HCT116 (cell line): ENCODE results near the gene LRSAM1. TPM values are rescaled to one million over a fixed set of nuclear protein-coding genes. Genes with fewer than 3 reads are reported as not detected.

Experiments used
- ATAC-seq: fragments of 200-7000 bp; cut with Tn5 transposase; 2 replicates; pipeline ENCODE4 v1.9.1; 2020; ENCODE audit warnings: mild to moderate bottlenecking, moderate library complexity
- BruUV-seq: library from RNA; stranded (reverse); fragments of 400-500 nt; replicated peaks from 2 replicates; lab custom pipeline; 2021; lab: Mats Ljungman, UMichigan
- CTCF ChIA-PET: fragments of 300-600 bp; sonication (Branson Sonifier 250); formaldehyde crosslinking; loops from one replicate; lab custom pipeline; 2021; ENCODE audit warnings: antibody characterized with exemption; lab: Charles Lee
- POLR2A ChIA-PET: fragments of 300-600, 350-600 bp; sonication (Branson Sonifier 250); formaldehyde crosslinking; loops from one replicate; lab custom pipeline; 2021; ENCODE audit warnings: antibody characterized with exemption; lab: Charles Lee
- RAD21 ChIA-PET, 2 experiments: fragments of 300-600 bp; sonication (Branson Sonifier 250); formaldehyde crosslinking; loops; one replicate each; lab custom pipeline; 2023; ENCODE audit warnings: low total read pairs in 2 of 2; ENCODE audit not compliant: uncharacterized antibody in 2 of 2, unreplicated experiment in 2 of 2, low non-redundant PET in 1 of 2; lab: Charles Lee
- DNase-seq: peaks from one replicate; pipeline ENCODE4 v3.0.0-alpha.2; 2010; ENCODE audit warnings: low read depth, low spot score
- H2AFZ ChIP-seq: fragments of 200-600 bp; shearing (Covaris generic), sonication (generic); 2 replicates; pipeline ENCODE4 v1.6.1; 2017; ENCODE audit warnings: low read depth, mixed run types, mixed read lengths, antibody characterized with exemption, low read length; ENCODE audit not compliant: poor library complexity, severe bottlenecking
- H3K27ac ChIP-seq: 2 replicates; pipeline ENCODE4 v1.5.1; 2012; ENCODE audit warnings: low read depth, low read length
- H3K27me3 ChIP-seq: fragments of 200-600 bp; sonication (generic); 2 replicates; pipeline ENCODE4 v1.6.1; 2016; ENCODE audit warnings: mixed run types, low read length, mixed read lengths; ENCODE audit not compliant: insufficient read depth
- H3K36me3 ChIP-seq, 2 experiments: fragments of 200-500 bp in 1 of 2; fragments of 200-600 bp in 1 of 2; sonication (Bioruptor generic) in 1 of 2; sonication (generic) in 1 of 2; 2 replicates each; pipeline versions ENCODE4 v1.5.1 to v1.6.1; 2014 to 2016; ENCODE audit warnings: low read length in 2 of 2, inconsistent platforms in 1 of 2, mixed read lengths in 1 of 2, mixed run types in 1 of 2; ENCODE audit not compliant: insufficient read depth in 2 of 2, control insufficient read depth in 1 of 2
- H3K4me1 ChIP-seq, 2 experiments: fragments of 200-600 bp in 1 of 2; sonication (generic) in 1 of 2; 2 replicates each; pipeline versions ENCODE4 v1.5.1 to v1.6.1; 2012 to 2017; ENCODE audit warnings: low read length in 2 of 2, inconsistent platforms in 1 of 2, mild to moderate bottlenecking in 1 of 2, mixed read lengths in 1 of 2, mixed run types in 1 of 2, moderate library complexity in 1 of 2; ENCODE audit not compliant: insufficient read depth in 2 of 2, control insufficient read depth in 1 of 2
- H3K4me2 ChIP-seq: fragments of 200-600 bp; sonication (generic); 2 replicates; pipeline ENCODE4 v1.6.1; 2017; ENCODE audit warnings: mixed run types, low read length, mixed read lengths
- H3K4me3 ChIP-seq, 2 experiments: fragments of 200-600 bp in 1 of 2; sonication (generic) in 1 of 2; replicated peaks in 1 of 2; 2 replicates each; pipeline ENCODE4 v1.5.1; 2011 to 2016; ENCODE audit warnings: low read length in 2 of 2, control low read depth in 1 of 2, low read depth in 1 of 2, mild to moderate bottlenecking in 1 of 2, mixed read lengths in 1 of 2, mixed run types in 1 of 2
- H3K79me2 ChIP-seq: fragments of 200-600 bp; sonication (generic); 2 replicates; pipeline ENCODE4 v1.6.1; 2017; ENCODE audit warnings: mild to moderate bottlenecking, mixed run types, low read length, moderate library complexity, mixed read lengths; ENCODE audit not compliant: insufficient read depth
- H3K9ac ChIP-seq: fragments of 200-600 bp; sonication (generic); 2 replicates; pipeline ENCODE4 v1.6.1; 2016; ENCODE audit warnings: low read length, mixed read lengths
- H3K9me2 ChIP-seq: fragments of 200-600 bp; sonication (generic), shearing (Covaris generic); 2 replicates; pipeline ENCODE4 v1.6.1; 2017; ENCODE audit warnings: mixed run types, mild to moderate bottlenecking, moderate library complexity; ENCODE audit not compliant: insufficient read depth
- H3K9me3 ChIP-seq, 2 experiments: fragments of 200-500 bp in 1 of 2; fragments of 200-600 bp in 1 of 2; sonication (Bioruptor generic) in 1 of 2; sonication (generic) in 1 of 2; 2 replicates each; pipeline ENCODE4 v1.6.1; 2014 to 2017; ENCODE audit warnings: low read length in 2 of 2, mixed read lengths in 2 of 2, inconsistent platforms in 1 of 2, low read depth in 1 of 2, mild to moderate bottlenecking in 1 of 2, mixed run types in 1 of 2, moderate library complexity in 1 of 2; ENCODE audit not compliant: control insufficient read depth in 1 of 2, insufficient read depth in 1 of 2
- H4K20me1 ChIP-seq: fragments of 200-600 bp; sonication (generic), shearing (Covaris generic); 2 replicates; pipeline ENCODE4 v1.6.1; 2017; ENCODE audit warnings: mixed run types, mild to moderate bottlenecking, moderate library complexity; ENCODE audit not compliant: insufficient read depth
- ATF3 ChIP-seq: IDR thresholded peaks from 2 replicates; pipeline ENCODE4 v1.6.1; 2012
- CEBPB ChIP-seq: IDR thresholded peaks from 2 replicates; pipeline ENCODE4 v1.6.1; 2012; ENCODE audit warnings: low read depth
- ELF1 ChIP-seq: IDR thresholded peaks from 2 replicates; pipeline ENCODE4 v1.6.1; 2012; ENCODE audit warnings: low read depth, borderline replicate concordance
- EZH2phosphoT487 ChIP-seq: fragments of 200-600 bp; IDR thresholded peaks from 2 replicates; pipeline ENCODE4 v1.6.1; 2018; ENCODE audit warnings: antibody characterized with exemption, borderline replicate concordance
- FOSL1 ChIP-seq: IDR thresholded peaks from 2 replicates; pipeline ENCODE4 v1.6.1; 2012; ENCODE audit warnings: low read depth
- JUND ChIP-seq: IDR thresholded peaks from 2 replicates; pipeline ENCODE4 v1.6.1; 2012
- POLR2A ChIP-seq: IDR thresholded peaks from 2 replicates; pipeline ENCODE4 v1.7.0; 2011; ENCODE audit warnings: borderline replicate concordance; ENCODE audit not compliant: insufficient read depth, insufficient read length; ENCODE audit errors: extremely low read depth
- RAD21 ChIP-seq: IDR thresholded peaks from 2 replicates; pipeline ENCODE4 v1.6.1; 2012; ENCODE audit warnings: low read depth, mild to moderate bottlenecking
- SP1 ChIP-seq: IDR thresholded peaks from 2 replicates; pipeline ENCODE4 v1.6.1; 2012; ENCODE audit warnings: low read depth
- ZBTB33 ChIP-seq: IDR thresholded peaks from 2 replicates; pipeline ENCODE4 v1.6.1; 2011; ENCODE audit warnings: mild to moderate bottlenecking, low read length, moderate library complexity; ENCODE audit not compliant: insufficient replicate concordance; ENCODE audit errors: extremely low read depth
- intact Hi-C: fragments of 100-400 bp; cut with micrococcal nuclease; formaldehyde crosslinking; loops from 2 replicates; pipeline ENCODE4 v1.10.0; 2022
- total RNA-seq: library from RNA; stranded (reverse); gene quantifications from one replicate; pipeline ENCODE4 v1.2.1, GENCODE V29; 2021; ENCODE audit not compliant: unreplicated experiment
- TF ChIP-seq, protein P1 (sequence below), 3 experiments: fragments of 200-600 bp in 1 of 3; sonication (generic) in 1 of 3; IDR thresholded peaks in 2 of 3; conservative IDR thresholded peaks in 1 of 3; 2 replicates each; pipeline ENCODE4 v1.5.1; 2012 to 2017; ENCODE audit warnings: low read depth in 2 of 3, low read length in 2 of 3, antibody characterized with exemption in 1 of 3, borderline replicate concordance in 1 of 3, control low read depth in 1 of 3, mild to moderate bottlenecking in 1 of 3, mixed read lengths in 1 of 3, mixed run types in 1 of 3, moderate library complexity in 1 of 3; ENCODE audit not compliant: insufficient read depth in 1 of 3
- TF ChIP-seq, protein P2 (sequence below): IDR thresholded peaks from 2 replicates; pipeline ENCODE4 v1.6.1; 2012; ENCODE audit warnings: low read depth

LRSAM1 gene
- total RNA-seq, 1 experiment from 2014 or later, result 25.9 TPM

DNA sequence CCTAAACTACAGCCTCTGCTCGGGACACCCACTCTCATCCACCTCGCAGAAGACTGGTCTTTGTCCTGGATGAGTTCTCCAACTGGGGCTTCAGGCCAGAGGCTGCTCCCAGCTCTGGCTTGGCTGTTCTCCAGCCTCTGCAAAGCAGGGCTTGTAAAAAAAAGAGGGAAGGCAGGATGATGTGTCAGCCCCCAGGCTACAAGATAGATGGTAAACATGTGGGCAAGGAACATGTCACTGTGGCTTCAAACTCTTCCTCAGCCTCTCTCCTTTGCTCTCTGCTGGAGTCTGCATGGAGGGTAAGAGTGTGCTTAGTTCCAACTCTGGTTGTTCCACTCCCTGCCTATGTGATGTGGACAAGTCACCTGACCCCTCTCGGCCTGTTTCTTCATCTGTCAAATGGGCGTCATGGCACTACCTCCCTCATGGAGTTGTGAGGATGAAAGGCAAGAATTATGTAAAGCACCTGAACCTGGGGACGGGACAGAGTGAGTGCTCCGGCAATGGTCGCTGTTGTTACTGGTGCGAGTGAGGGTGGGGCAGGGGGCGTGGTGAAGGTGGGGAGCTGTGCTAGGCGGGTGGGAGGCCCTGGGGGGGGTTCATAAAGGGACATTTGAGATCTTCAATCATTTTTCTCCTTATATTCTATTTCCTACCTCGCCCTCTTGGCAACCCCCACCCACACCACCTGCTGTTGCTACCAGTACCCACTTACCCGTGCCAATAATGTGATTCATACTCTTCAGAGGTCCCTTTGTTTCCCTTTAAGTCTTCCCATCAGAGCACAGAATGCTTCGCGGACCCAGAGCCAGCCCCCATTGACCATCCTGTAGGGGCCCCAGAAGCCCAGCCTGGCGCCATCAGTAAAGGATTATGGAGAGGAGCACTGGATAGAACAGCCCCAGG, 33.9 kb upstream of the LRSAM1 start (continued):
- TF ChIP-seq EZH2phosphoT487, result no peak
- TF ChIP-seq ELF1, result no peak
- TF ChIP-seq FOSL1, result no peak
- TF ChIP-seq ATF3, result no peak
- TF ChIP-seq ZBTB33, result no peak
- no peak for TF ChIP-seq JUND
- TF ChIP-seq RAD21, result no peak
- no peak for TF ChIP-seq CEBPB
- no peak for TF ChIP-seq SP1
- TF ChIP-seq, all 23 proteins: peak for 0

DNA sequence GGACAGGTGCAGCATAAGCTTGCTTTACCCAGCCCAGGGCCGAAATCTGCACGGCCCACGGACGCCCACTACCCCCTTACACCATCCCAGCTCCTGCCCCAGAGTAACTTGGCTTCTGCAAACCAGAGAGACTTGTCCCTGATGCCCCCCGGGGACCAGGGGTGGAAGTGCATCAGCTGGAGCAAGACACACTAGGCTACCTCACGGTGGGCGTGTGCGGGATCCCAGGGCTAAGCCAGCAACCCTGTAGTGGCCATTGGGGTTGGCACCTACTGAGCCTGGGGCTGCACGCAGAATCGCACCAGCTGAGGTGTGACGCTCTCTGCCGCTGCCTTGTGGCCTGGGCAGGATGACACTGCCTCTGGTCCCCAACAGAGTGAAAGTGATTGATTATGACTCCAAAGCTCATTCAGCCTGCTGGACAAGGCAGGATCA, 33.3 kb upstream of the LRSAM1 start:
- no peaks in the 10 kb centered on the region for H4K20me1 ChIP-seq
- no peak overlapping the region for H3K9ac ChIP-seq
- no peak overlapping the region for H2AFZ ChIP-seq
- no peak for TF ChIP-seq ZBTB33
- TF ChIP-seq, protein P1, sequence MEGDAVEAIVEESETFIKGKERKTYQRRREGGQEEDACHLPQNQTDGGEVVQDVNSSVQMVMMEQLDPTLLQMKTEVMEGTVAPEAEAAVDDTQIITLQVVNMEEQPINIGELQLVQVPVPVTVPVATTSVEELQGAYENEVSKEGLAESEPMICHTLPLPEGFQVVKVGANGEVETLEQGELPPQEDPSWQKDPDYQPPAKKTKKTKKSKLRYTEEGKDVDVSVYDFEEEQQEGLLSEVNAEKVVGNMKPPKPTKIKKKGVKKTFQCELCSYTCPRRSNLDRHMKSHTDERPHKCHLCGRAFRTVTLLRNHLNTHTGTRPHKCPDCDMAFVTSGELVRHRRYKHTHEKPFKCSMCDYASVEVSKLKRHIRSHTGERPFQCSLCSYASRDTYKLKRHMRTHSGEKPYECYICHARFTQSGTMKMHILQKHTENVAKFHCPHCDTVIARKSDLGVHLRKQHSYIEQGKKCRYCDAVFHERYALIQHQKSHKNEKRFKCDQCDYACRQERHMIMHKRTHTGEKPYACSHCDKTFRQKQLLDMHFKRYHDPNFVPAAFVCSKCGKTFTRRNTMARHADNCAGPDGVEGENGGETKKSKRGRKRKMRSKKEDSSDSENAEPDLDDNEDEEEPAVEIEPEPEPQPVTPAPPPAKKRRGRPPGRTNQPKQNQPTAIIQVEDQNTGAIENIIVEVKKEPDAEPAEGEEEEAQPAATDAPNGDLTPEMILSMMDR (IDR thresholded peaks at IDR 0.05 in 2 of 3, conservative IDR thresholded peaks at IDR 0.05 in 1 of 3; ENCODE audit: borderline replicate concordance in 1 of 3, insufficient read depth in 1 of 3, low read depth in 2 of 3, low read length in 2 of 3), result peak; percentile 34 to 49 (median 36); a peak in 5 of 6 replicates
- TF ChIP-seq POLR2A, result no peak
- TF ChIP-seq, protein P2, sequence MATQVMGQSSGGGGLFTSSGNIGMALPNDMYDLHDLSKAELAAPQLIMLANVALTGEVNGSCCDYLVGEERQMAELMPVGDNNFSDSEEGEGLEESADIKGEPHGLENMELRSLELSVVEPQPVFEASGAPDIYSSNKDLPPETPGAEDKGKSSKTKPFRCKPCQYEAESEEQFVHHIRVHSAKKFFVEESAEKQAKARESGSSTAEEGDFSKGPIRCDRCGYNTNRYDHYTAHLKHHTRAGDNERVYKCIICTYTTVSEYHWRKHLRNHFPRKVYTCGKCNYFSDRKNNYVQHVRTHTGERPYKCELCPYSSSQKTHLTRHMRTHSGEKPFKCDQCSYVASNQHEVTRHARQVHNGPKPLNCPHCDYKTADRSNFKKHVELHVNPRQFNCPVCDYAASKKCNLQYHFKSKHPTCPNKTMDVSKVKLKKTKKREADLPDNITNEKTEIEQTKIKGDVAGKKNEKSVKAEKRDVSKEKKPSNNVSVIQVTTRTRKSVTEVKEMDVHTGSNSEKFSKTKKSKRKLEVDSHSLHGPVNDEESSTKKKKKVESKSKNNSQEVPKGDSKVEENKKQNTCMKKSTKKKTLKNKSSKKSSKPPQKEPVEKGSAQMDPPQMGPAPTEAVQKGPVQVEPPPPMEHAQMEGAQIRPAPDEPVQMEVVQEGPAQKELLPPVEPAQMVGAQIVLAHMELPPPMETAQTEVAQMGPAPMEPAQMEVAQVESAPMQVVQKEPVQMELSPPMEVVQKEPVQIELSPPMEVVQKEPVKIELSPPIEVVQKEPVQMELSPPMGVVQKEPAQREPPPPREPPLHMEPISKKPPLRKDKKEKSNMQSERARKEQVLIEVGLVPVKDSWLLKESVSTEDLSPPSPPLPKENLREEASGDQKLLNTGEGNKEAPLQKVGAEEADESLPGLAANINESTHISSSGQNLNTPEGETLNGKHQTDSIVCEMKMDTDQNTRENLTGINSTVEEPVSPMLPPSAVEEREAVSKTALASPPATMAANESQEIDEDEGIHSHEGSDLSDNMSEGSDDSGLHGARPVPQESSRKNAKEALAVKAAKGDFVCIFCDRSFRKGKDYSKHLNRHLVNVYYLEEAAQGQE, result no peak
- no peak for TF ChIP-seq SP1
- TF ChIP-seq RAD21, result peak; percentile 32; the same call in 1 of the 2 replicates
- DNase-seq (peak; percentile 15), ATAC-seq (peak; percentile 85)
- BruUV-seq, result no TSS peak
- RAD21 ChIA-PET, result no interaction called here
- POLR2A ChIA-PET, result interaction anchor here (0.8 kb wide), 1 partner anchor 21 kb away, joined by 3 read pairs; the partner anchor contains the start of gene SLC2A8
- CTCF ChIA-PET, result interaction anchor here (1.4 kb wide), 1 partner anchor 204 kb away, joined by 4 read pairs; no protein-coding TSS in a partner anchor
- H3K4me3 ChIP-seq, result no peak overlapping the region
- H3K9me3 ChIP-seq, result no peaks in the 10 kb centered on the region
- no peaks in the 10 kb centered on the region for H3K9me2 ChIP-seq
- intact Hi-C loops, result no loop called here
- no peak overlapping the region for H3K4me2 ChIP-seq
- peaks cover 3 to 37% of the 10 kb centered on the region in 2 experiments; a peak in 3 of 4 replicates for H3K4me1 ChIP-seq
- no peak overlapping the region for H3K27ac ChIP-seq
- H3K27me3 ChIP-seq, result no peaks in the 10 kb centered on the region
- no peaks in the 10 kb centered on the region; the same call in 1 of the 2 replicates for H3K79me2 ChIP-seq
- H3K36me3 ChIP-seq, result no peaks in the 10 kb centered on the region
